Sigmoid colon (tissue), 7 donors: ENCODE data around the gene TLE1. TPM values are rescaled to one million over a fixed set of nuclear protein-coding genes. Genes with fewer than 3 reads are reported as not detected.
"Not testable (repeated sequence)": the region's sequence is repeated elsewhere in the genome, so short reads cannot be mapped to it uniquely, and the experiment has no call there.

Source experiments
- DNase-seq: peaks from one replicate; pipeline ENCODE4 v3.0.0-alpha.2; 2019
- H3K27ac ChIP-seq, 4 donors: fragments of 200-600 bp; sonication (generic); one replicate each; pipeline ENCODE4 v1.5.1; 2016 to 2019; ENCODE audit warnings: mild to moderate bottlenecking in 1 of 4
- H3K27me3 ChIP-seq, 3 donors: fragments of 200-600 bp; sonication (generic); one replicate each; pipeline ENCODE4 v1.5.1; 2019; ENCODE audit warnings: mild to moderate bottlenecking in 1 of 3
- H3K36me3 ChIP-seq, 4 donors: fragments of 200-600 bp; sonication (generic); one replicate each; pipeline ENCODE4 v1.5.1; 2016 to 2019
- H3K4me1 ChIP-seq, 4 donors: fragments of 200-600 bp; sonication (generic); one replicate each; pipeline ENCODE4 v1.5.1; 2017 to 2019
- H3K4me3 ChIP-seq, 4 donors: fragments of 200-600 bp; sonication (generic); one replicate each; pipeline ENCODE4 v1.5.1; 2017 to 2019; ENCODE audit warnings: mild to moderate bottlenecking in 2 of 4, moderate library complexity in 1 of 4
- H3K9me3 ChIP-seq, 4 donors: fragments of 200-600 bp in 3 of 4; sonication (generic) in 3 of 4; one replicate each; pipeline versions ENCODE4 v1.5.1 to v1.6.1; 2013 to 2019
- EP300 ChIP-seq, 4 donors: sonication (generic); formaldehyde crosslinking; IDR thresholded peaks; one replicate each; pipeline ENCODE4 v1.6.1; 2017; ENCODE audit warnings: antibody characterized with exemption in 4 of 4
- POLR2A ChIP-seq, 2 donors: fragments of 450-650 bp; IDR thresholded peaks; one replicate each; pipeline ENCODE4 v1.6.1; 2016; ENCODE audit warnings: antibody characterized with exemption in 2 of 2, mild to moderate bottlenecking in 2 of 2, moderate library complexity in 2 of 2
- POLR2AphosphoS5 ChIP-seq, 4 donors: sonication (generic); formaldehyde crosslinking; IDR thresholded peaks; one replicate each; pipeline ENCODE4 v1.6.1; 2017; ENCODE audit warnings: antibody characterized with exemption in 4 of 4
- WGBS, 2 donors: extraction: QIAGEN DNeasy Blood & Tissue Kit; methylation state at CpG; one replicate each; pipeline ENCODE4 v1.1.7; 2013; 5-methylcytosine and 5-hydroxymethylcytosine counted together
- intact Hi-C: fragments of 100-400 bp; cut with DNase I; formaldehyde crosslinking; loops from one replicate; pipeline ENCODE4 v1.15.1; 2023
- polyA plus RNA-seq, 3 donors: library from polyadenylated mRNA; stranded (reverse); fragments of 200-250 nt; gene quantifications; one replicate each; pipeline ENCODE4 v1.2.3, GENCODE V29; 2013
- total RNA-seq, 4 donors: library from RNA; depleted of rRNA; stranded (reverse); fragments of >200 nt; gene quantifications; one replicate each; pipeline ENCODE4 v1.1.0, GENCODE V29; 2016
- TF ChIP-seq, protein P1 (sequence below), 4 experiments: fragments of 450-650 bp in 3 of 4; fragments of 200-600 bp in 1 of 4; IDR thresholded peaks; one replicate each; pipeline ENCODE4 v1.5.1; 2016 to 2019; ENCODE audit warnings: antibody characterized with exemption in 4 of 4, mild to moderate bottlenecking in 3 of 4, moderate library complexity in 2 of 4
- donor health status: healthy with polysubstance abuse.
- donor health status: Bipolar disorder and iron deficiency.
- donor health status: healthy.

TLE1 gene
- total and polyA plus RNA-seq, 7 donors = 28.9 to 54.6 (median 45.7) TPM

- no peak for TF ChIP-seq EP300 (IDR thresholded peaks at IDR 0.05)
- TF ChIP-seq, protein P1, sequence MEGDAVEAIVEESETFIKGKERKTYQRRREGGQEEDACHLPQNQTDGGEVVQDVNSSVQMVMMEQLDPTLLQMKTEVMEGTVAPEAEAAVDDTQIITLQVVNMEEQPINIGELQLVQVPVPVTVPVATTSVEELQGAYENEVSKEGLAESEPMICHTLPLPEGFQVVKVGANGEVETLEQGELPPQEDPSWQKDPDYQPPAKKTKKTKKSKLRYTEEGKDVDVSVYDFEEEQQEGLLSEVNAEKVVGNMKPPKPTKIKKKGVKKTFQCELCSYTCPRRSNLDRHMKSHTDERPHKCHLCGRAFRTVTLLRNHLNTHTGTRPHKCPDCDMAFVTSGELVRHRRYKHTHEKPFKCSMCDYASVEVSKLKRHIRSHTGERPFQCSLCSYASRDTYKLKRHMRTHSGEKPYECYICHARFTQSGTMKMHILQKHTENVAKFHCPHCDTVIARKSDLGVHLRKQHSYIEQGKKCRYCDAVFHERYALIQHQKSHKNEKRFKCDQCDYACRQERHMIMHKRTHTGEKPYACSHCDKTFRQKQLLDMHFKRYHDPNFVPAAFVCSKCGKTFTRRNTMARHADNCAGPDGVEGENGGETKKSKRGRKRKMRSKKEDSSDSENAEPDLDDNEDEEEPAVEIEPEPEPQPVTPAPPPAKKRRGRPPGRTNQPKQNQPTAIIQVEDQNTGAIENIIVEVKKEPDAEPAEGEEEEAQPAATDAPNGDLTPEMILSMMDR (IDR thresholded peaks at IDR 0.05) = no peak
- no peak for TF ChIP-seq POLR2A (IDR thresholded peaks at IDR 0.05)
- no peak for TF ChIP-seq POLR2AphosphoS5 (IDR thresholded peaks at IDR 0.05)
- H3K27ac ChIP-seq = peak overlapping the region in 1 of 4 donors; percentile 31
- WGBS, 2 donors = 84 to 95% methylated on average over 10 of the region's 10 CpGs
Observed at GRCh38 chr9:81595887-81596543, 93.3 kb downstream of the TLE1 start.

DNA sequence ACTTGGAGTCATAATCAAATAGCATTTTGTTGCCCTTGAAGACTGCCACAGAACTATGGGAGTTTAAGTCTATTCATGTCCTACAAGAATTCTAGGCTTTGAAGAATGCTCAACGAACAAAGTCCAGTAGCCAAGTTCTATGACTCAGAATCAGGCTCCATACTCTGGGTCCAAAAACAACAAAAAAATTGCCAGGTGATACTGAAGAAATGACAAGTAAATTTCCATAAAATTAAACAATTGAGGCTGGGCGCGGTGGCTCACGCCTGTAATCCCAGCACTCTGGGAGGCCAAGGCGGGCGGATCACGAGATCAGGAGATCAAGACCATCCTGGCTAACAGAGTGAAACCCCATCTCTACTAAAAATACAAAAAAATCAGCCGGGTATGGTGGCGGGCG lies 94.1 kb downstream of the TLE1 start:
- Histone ChIP-seq H3K27ac (peak overlapping the region in 1 of 4 donors; percentile 31), H3K36me3 (peaks cover 0 to 37% (median 9%) of the 10 kb centered on the region in 4 donors), H3K4me1 (peaks cover 0 to 16% (median 10%) of the 10 kb centered on the region in 4 donors)
- H3K27me3 ChIP-seq, DNase-seq, H3K4me3 ChIP-seq, H3K9me3 ChIP-seq, intact Hi-C loops: not testable (repeated sequence)
- WGBS, 2 donors = 86 to 87% methylated on average over 10 of the region's 10 CpGs

More at GRCh38 chr9:81595887-81596543, 93.3 kb downstream of the TLE1 start:
- Histone ChIP-seq H3K27me3 (no peaks in the 10 kb centered on the region), H3K9me3 (no peaks in the 10 kb centered on the region), H3K36me3 (peaks cover 0 to 29% (median 2%) of the 10 kb centered on the region in 4 donors), H3K4me1 (peaks cover 0 to 24% (median 16%) of the 10 kb centered on the region in 4 donors), H3K4me3 (no peak overlapping the region)
- no peak for DNase-seq
- intact Hi-C loops = no loop called here

GRCh38 chr9:81594415-81594814 lies 94.9 kb downstream of the TLE1 start:
- H3K4me1 ChIP-seq = peaks cover 0 to 8% (median 4%) of the 10 kb centered on the region in 4 donors
- intact Hi-C loops = no loop called here
- H3K27me3 ChIP-seq = no peaks in the 10 kb centered on the region

GRCh38 chr9:81592887-81593266 lies 96.5 kb downstream of the TLE1 start:
- H3K9me3 ChIP-seq = no peaks in the 10 kb centered on the region
- H3K27ac ChIP-seq = peak overlapping the region in 1 of 4 donors; percentile 41
- H3K36me3 ChIP-seq = peaks cover 0 to 50% (median 16%) of the 10 kb centered on the region in 4 donors
- H3K4me3 ChIP-seq = no peak overlapping the region
- peaks cover 0 to 22% (median 15%) of the 10 kb centered on the region in 4 donors for H3K4me1 ChIP-seq
- 11 to 37% methylated on average over 15 of the region's 15 CpGs for WGBS, 2 donors
- TF ChIP-seq POLR2AphosphoS5 (IDR thresholded peaks at IDR 0.05) (no peak), EP300 (IDR thresholded peaks at IDR 0.05) (no peak), POLR2A (IDR thresholded peaks at IDR 0.05) (no peak)
- TF ChIP-seq, protein P1 (IDR thresholded peaks at IDR 0.05) = no peak
- DNase-seq = peak; percentile 77
- intact Hi-C loops = no loop called here
- H3K27me3 ChIP-seq = no peaks in the 10 kb centered on the region

More at GRCh38 chr9:81594415-81594814, 94.9 kb downstream of the TLE1 start:
- WGBS, 2 donors = 64 to 93% methylated on average over 5 of the region's 5 CpGs
- H3K9me3 ChIP-seq = no peaks in the 10 kb centered on the region
- DNase-seq = no peak
- peak overlapping the region in 1 of 4 donors; percentile 41 for H3K27ac ChIP-seq
- peaks cover 0 to 44% (median 15%) of the 10 kb centered on the region in 4 donors for H3K36me3 ChIP-seq
- H3K4me3 ChIP-seq = no peak overlapping the region
- TF ChIP-seq, protein P1 (IDR thresholded peaks at IDR 0.05) = no peak
- TF ChIP-seq POLR2A (IDR thresholded peaks at IDR 0.05) (no peak), POLR2AphosphoS5 (IDR thresholded peaks at IDR 0.05) (no peak)

- H3K4me1 ChIP-seq = peaks cover 0 to 29% (median 18%) of the 10 kb centered on the region in 4 donors
- no peak for TF ChIP-seq POLR2A (IDR thresholded peaks at IDR 0.05)
- no peak for TF ChIP-seq EP300 (IDR thresholded peaks at IDR 0.05)
- TF ChIP-seq POLR2AphosphoS5 (IDR thresholded peaks at IDR 0.05) = no peak
- TF ChIP-seq, protein P1 (IDR thresholded peaks at IDR 0.05) = no peak
- no peaks in the 10 kb centered on the region for H3K9me3 ChIP-seq
- no peak overlapping the region for H3K4me3 ChIP-seq
- intact Hi-C loops = no loop called here
- 34 to 83% methylated on average over 12 of the region's 12 CpGs for WGBS, 2 donors
- H3K27me3 ChIP-seq = no peaks in the 10 kb centered on the region
- no peak for DNase-seq
- H3K36me3 ChIP-seq = peaks cover 0 to 51% (median 16%) of the 10 kb centered on the region in 4 donors
- peak overlapping the region in 1 of 4 donors; percentile 41 for H3K27ac ChIP-seq
Observed at GRCh38 chr9:81591791-81592190, 97.6 kb downstream of the TLE1 start.
